ENCODE data around the gene TTBK1.

Gene TTBK1

GRCh38 chr6:43242908-43243663 lies at the start of gene TTBK1:
TTBK1 (plus strand) TSS chr6:43243481; CDS start chr6:43246661, 3,180 bp downstream.
- no peak for DNase-seq

DNA sequence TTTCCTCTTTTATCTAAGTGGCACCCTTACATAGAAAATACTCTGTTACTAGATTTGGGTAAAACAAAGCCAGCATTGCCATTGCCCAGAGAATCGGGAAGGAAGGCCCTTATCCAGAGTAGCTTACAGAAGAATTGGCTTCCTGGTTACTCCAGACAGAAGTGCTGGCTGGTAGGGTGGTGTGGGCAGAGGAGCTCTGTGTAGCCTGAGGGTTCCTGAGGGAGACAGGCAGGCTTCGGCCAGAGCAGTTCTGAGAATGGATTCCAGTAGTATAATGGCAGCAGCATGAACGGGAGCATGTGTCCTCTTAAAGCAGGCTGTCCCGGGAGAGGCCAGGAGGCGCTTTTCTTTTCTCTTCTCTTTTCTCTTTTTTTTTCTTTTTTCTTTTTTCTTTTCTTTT lies 49.4 kb upstream of the TTBK1 start:
- no peak for DNase-seq

DNA sequence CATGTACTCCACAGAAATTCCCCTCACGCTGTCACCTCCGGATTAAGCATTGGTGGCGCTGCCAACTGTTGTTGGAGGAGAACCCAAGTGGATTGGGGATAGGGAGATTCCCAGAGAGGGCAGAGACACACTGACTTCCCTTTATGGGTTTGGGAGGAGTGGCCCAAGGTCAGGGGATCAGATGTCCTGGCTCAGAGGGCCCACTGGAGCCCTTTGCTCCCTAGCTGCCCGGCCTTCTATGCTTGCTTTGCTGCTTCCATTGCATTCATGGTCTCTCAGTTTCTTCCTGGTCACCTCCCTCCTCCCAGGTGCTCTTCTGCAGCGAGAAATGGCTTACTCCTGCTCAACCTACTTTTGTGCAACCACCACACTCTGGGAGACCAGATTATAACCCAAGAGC lies 46.9 kb upstream of the TTBK1 start:
- DNase-seq: no peak

DNA sequence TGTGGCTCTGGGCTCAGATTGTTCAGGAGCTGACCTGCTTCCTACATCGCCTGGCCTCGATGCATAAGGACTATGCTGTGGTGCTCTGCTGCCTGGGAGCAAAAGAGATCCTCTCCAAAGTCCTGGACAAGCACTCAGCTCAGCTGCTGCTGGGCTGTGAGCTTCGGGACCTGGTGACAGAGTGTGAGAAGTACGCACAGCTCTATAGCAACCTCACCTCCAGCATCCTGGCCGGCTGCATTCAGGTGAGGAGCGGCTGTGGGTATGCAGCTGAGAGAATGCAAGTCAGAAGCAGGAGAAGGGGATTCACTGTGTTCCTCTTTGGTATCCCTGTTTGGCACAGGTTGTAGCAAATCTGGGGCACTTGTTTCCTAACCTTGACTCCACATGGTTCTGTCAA lies 43.4 kb upstream of the TTBK1 start:
- no peak for DNase-seq

GRCh38 chr6:43200541-43200940 lies 42.7 kb upstream of the TTBK1 start:
- no peak for DNase-seq

GRCh38 chr6:43202451-43202850 lies 40.8 kb upstream of the TTBK1 start:
- DNase-seq: no peak

DNA sequence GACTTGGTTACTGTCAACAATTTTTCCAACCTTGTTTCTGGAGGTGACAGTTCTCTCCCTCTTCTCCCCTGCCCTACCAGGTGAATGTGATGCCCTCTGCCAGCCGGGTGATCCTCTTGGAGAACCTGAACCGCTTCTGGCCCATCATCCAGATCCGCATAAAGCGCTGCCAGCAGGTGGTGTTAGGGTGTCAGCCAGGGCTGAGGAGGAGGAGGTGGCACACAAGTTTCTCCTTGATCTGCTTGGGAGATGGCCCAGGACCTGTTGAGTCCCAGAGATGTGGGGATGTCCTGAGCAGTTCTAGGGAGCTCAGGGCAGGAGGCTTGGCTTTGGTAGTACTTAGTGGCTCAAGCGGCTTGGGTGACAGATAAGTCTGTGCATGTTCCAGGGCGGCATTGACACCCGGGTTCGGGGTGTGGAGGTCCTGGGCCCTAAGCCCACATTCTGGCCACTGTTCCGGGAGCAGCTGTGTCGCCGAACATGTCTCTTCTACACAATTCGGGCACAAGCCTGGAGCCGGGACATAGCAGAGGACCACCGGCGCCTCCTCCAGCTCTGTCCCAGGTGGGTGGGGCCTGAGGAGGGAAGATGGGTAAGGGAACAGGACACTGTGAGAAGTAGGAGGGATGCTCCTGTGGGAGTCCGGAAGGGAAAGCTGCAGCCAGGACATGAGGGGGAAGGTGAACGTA lies 40.1 kb upstream of the TTBK1 start:
- no peak for DNase-seq

- DNase-seq: no peak
These were observed 39.6 kb upstream of the TTBK1 start for GRCh38 chr6:43203718-43204095.

- no peak for DNase-seq
These were observed 38.8 kb upstream of the TTBK1 start for GRCh38 chr6:43204271-43205105.

GRCh38 chr6:43205849-43206248 lies 37.4 kb upstream of the TTBK1 start:
- no peak for DNase-seq

GRCh38 chr6:43207286-43207685 lies 36.0 kb upstream of the TTBK1 start:
- no peak for DNase-seq

DNA sequence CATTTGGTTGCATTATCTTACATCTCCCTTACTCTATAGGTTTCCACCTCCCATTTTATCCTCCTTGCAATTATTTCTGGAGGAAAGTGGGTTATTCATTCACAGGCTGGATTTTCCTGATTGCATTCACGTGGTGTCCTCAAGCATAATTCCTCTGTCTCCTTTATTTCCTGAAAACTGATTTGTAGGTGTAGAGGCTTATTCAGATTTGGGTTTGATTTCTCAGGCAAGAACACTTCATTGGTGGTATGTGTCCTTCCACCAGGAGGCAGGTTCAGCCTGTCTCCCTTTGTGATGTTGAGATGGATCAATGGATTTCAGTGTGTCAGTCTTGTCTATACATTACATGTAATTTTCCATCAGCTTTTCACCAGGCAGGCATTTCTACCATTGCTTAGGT lies 31.3 kb upstream of the TTBK1 start:
- DNase-seq: no peak

DNA sequence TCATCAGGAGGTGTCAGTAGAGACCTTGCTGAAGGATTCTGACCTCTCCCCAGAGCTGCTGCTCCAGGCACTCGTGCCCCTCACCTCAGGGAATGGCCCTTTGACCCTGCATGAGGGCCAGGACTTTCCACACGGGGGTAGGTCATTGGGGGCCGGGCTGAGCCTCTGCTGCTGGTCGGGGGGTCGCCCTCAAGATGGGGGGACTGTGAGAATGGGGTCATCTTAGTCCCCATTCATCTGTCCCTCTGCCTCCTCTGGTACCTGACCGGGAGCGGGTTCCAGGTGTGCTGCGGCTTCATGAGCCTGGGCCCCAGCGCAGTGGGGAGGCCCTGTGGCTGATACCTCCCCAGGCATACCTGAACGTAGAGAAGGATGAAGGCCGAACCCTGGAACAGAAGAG lies 29.9 kb upstream of the TTBK1 start:
- no peak for DNase-seq

- DNase-seq: no peak
These were observed 28.2 kb upstream of the TTBK1 start for GRCh38 chr6:43215066-43215465.

- DNase-seq: no peak
These were observed 27.1 kb upstream of the TTBK1 start for GRCh38 chr6:43216200-43216599.

GRCh38 chr6:43217351-43217750 lies 25.9 kb upstream of the TTBK1 start:
- no peak for DNase-seq

- no peak for DNase-seq
These were observed 24.2 kb upstream of the TTBK1 start for GRCh38 chr6:43219119-43219518.

DNA sequence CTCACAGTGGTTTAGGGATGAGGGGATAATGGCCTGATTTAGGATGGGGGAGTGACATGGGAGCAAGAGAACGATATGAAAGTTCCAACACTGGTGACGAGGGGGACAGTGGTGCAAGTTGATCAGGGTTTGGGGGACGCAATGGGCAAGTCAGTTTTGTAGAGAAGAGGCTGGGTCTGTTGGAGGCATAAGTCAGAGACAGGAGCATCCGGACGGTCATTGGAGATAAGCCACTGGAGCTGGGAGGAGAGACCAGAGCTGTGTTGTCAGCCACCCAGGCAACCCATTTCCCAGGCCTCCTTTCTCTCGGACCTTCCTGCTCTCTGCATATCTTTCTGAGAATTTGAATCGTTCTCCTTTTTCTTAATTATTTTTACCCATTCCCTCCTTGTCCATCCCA lies 23.5 kb upstream of the TTBK1 start:
- no peak for DNase-seq

- no peak for DNase-seq
These were observed 22.8 kb upstream of the TTBK1 start for GRCh38 chr6:43220439-43220951.

GRCh38 chr6:43221046-43221972 lies 22.0 kb upstream of the TTBK1 start:
- no peak for DNase-seq

DNA sequence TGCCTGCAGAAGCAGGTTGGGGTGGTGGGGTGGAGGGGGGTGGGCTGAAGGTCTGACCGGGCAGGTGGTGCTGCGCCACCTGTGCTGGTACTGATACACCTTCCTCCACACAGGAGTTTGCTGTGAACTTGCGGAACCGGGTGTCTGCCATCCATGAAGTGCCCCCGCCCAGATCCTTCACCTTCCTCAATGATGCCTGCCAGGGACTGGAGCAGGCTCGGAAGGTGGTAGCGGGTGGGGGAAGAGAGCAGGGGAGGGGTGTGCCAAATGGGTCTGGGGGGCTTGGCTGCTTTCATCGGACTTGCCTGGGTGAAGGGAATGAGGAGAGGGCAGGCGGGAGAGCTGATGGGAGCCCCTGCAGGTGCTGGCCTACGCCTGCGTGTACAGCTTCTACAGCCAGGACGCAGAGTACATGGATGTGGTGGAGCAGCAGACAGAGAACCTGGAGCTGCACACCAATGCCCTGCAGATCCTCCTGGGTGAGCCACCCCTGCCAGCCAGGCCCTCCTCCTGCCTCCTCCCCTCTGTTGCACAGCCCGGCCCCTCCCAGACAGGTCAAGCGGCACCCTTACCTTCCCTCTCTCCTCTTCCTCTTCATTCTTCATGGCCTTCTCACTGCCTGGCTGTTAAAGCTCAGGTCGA lies 20.7 kb upstream of the TTBK1 start:
- no peak for DNase-seq

DNA sequence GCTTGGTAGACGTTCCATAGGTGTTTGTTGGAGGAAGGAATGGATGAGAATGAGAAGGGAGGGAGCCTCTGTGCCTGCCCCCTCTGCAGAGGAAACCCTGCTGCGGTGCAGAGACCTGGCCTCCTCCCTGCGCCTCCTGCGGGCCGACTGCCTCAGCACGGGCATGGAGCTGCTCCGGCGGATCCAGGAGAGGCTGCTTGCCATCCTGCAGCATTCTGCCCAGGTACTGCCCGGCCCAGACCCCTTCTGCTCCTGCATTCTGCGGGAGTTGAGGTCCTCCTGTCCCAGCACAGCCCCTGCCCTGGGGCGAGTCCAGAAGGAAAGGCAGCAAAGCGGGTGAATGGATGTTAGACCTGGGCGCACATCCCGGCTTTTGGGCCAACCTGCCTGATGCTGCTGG lies 20.1 kb upstream of the TTBK1 start:
- no peak for DNase-seq

Data from fibroblast of upper back skin (primary cell).